H1 (cell line): Measurements from ENCODE around the gene C1orf174. TPM values are rescaled to one million over a fixed set of nuclear protein-coding genes. Genes with fewer than 3 reads are reported as not detected.

ENCODE experiments used
- CTCF ChIA-PET: fragments of 300-600 bp; sonication (Branson Sonifier 250); formaldehyde crosslinking; loops from one replicate; lab custom pipeline; 2021; ENCODE audit not compliant: partially characterized antibody; lab: Charles Lee
- POLR2A ChIA-PET: fragments of 300-600 bp; sonication (Branson Sonifier 250); formaldehyde crosslinking; loops from one replicate; lab custom pipeline; 2021; ENCODE audit warnings: inconsistent platforms; ENCODE audit not compliant: partially characterized antibody; lab: Charles Lee
- DNase-seq, 2 experiments: peaks; one replicate each; pipeline versions ENCODE4 v3.0.0 to v3.0.0-alpha.2; 2010 to 2022; ENCODE audit warnings: low spot score in 2 of 2, low read depth in 1 of 2, mixed read lengths in 1 of 2
- FAIRE-seq: peaks from 2 replicates; lab custom pipeline; 2011; peaks lifted over from hg19 to GRCh38; lab: Jason Lieb, UNC
- H2AFZ ChIP-seq: 2 replicates; pipeline ENCODE4 v1.8.1; 2012; ENCODE audit warnings: low read length, inconsistent platforms
- H2AK5ac ChIP-seq: 2 replicates; pipeline ENCODE4 v1.6.1; 2013; ENCODE audit warnings: low read depth, low read length
- H2BK120ac ChIP-seq: replicated peaks from 2 replicates; pipeline ENCODE3; 2013; ENCODE audit warnings: low read depth, low read length, inconsistent platforms
- H2BK12ac ChIP-seq: 2 replicates; pipeline ENCODE4 v1.6.1; 2013; ENCODE audit warnings: low read depth, low read length
- H2BK15ac ChIP-seq: 2 replicates; pipeline ENCODE4 v1.6.1; 2013; ENCODE audit warnings: low read length
- H2BK20ac ChIP-seq: 2 replicates; pipeline ENCODE4 v1.6.1; 2013; ENCODE audit warnings: low read length
- H2BK5ac ChIP-seq: 2 replicates; pipeline ENCODE4 v1.6.1; 2013; ENCODE audit warnings: low read depth, low read length
- H3K14ac ChIP-seq: 2 replicates; pipeline ENCODE4 v1.6.1; 2013; ENCODE audit warnings: inconsistent platforms; ENCODE audit not compliant: insufficient read length
- H3K18ac ChIP-seq: 2 replicates; pipeline ENCODE4 v1.6.1; 2013; ENCODE audit warnings: low read length; ENCODE audit errors: extremely low read depth
- H3K23ac ChIP-seq: 2 replicates; pipeline ENCODE4 v1.6.1; 2013; ENCODE audit warnings: inconsistent platforms; ENCODE audit not compliant: insufficient read length
- H3K23me2 ChIP-seq: 2 replicates; pipeline ENCODE4 v1.6.1; 2013; ENCODE audit warnings: low read depth, low read length
- H3K27ac ChIP-seq: 2 replicates; pipeline ENCODE4 v1.6.1; 2011; ENCODE audit warnings: low read depth, low read length, inconsistent platforms
- H3K27me3 ChIP-seq, 4 experiments: replicated peaks in 1 of 4; 1 replicate in 1 of 4; 2 replicates in 3 of 4; pipeline versions ENCODE4 v1.6.1 to v1.8.1; 2011 to 2013; ENCODE audit warnings: low read length in 3 of 4, mild to moderate bottlenecking in 3 of 4, inconsistent platforms in 2 of 4, mixed read lengths in 2 of 4, moderate library complexity in 1 of 4; ENCODE audit not compliant: control insufficient read depth in 3 of 4, insufficient read depth in 3 of 4; ENCODE audit errors: extremely low read depth in 1 of 4
- H3K36me3 ChIP-seq, 4 experiments: 2 replicates each; pipeline versions ENCODE4 v1.6.1 to v1.8.1; 2011 to 2013; ENCODE audit warnings: mild to moderate bottlenecking in 4 of 4, low read length in 3 of 4, moderate library complexity in 2 of 4, control low read depth in 1 of 4, inconsistent platforms in 1 of 4; ENCODE audit not compliant: insufficient read depth in 4 of 4, control insufficient read depth in 2 of 4
- H3K4ac ChIP-seq: replicated peaks from 2 replicates; pipeline ENCODE3; 2013; ENCODE audit warnings: low read length, low read depth, mixed read lengths, inconsistent platforms; ENCODE audit not compliant: insufficient read length
- H3K4me1 ChIP-seq, 4 experiments: replicated peaks in 1 of 4; 1 replicate in 1 of 4; 2 replicates in 3 of 4; pipeline versions ENCODE4 v1.6.1 to v1.8.1; 2011 to 2013; ENCODE audit warnings: low read length in 3 of 4, inconsistent platforms in 2 of 4, mixed read lengths in 1 of 4; ENCODE audit not compliant: insufficient read depth in 4 of 4, control insufficient read depth in 3 of 4
- H3K4me2 ChIP-seq, 2 experiments: 2 replicates each; pipeline versions ENCODE4 v1.6.1 to v1.8.1; 2011 to 2013; ENCODE audit warnings: low read depth in 2 of 2, low read length in 2 of 2, control low read depth in 1 of 2, inconsistent platforms in 1 of 2, mild to moderate bottlenecking in 1 of 2; ENCODE audit not compliant: insufficient read depth in 1 of 2
- H3K4me3 ChIP-seq, 4 experiments: fragments of 200-600, 300-600 bp in 1 of 4; sonication (generic), shearing (Covaris generic), sonication (Bioruptor Twin) in 1 of 4; 2 replicates each; pipeline versions ENCODE4 v1.5.1 to v1.8.1; 2011 to 2016; ENCODE audit warnings: low read length in 4 of 4, low read depth in 3 of 4, control low read depth in 2 of 4, inconsistent platforms in 2 of 4, mild to moderate bottlenecking in 2 of 4, mixed read lengths in 1 of 4, moderate library complexity in 1 of 4; ENCODE audit not compliant: insufficient read depth in 2 of 4; ENCODE audit errors: extremely low read depth in 1 of 4
- H3K56ac ChIP-seq: replicated peaks from 2 replicates; pipeline ENCODE3; 2013; ENCODE audit warnings: low read depth, mild to moderate bottlenecking, mixed read lengths, low read length, inconsistent platforms; ENCODE audit not compliant: insufficient read length
- H3K79me1 ChIP-seq: 2 replicates; pipeline ENCODE4 v1.6.1; 2013; ENCODE audit warnings: low read depth, low read length, control low read depth
- H3K79me2 ChIP-seq, 2 experiments: 2 replicates each; pipeline versions ENCODE4 v1.6.1 to v1.8.1; 2012 to 2013; ENCODE audit warnings: low read length in 2 of 2, mild to moderate bottlenecking in 2 of 2, inconsistent platforms in 1 of 2; ENCODE audit not compliant: insufficient read depth in 2 of 2, control insufficient read depth in 1 of 2
- H3K9ac ChIP-seq, 4 experiments: replicated peaks in 1 of 4; 1 replicate in 1 of 4; 2 replicates in 3 of 4; pipeline versions ENCODE4 v1.6.1 to v1.8.1; 2011 to 2013; ENCODE audit warnings: low read depth in 3 of 4, low read length in 3 of 4, control low read depth in 2 of 4, mild to moderate bottlenecking in 2 of 4, moderate library complexity in 2 of 4, inconsistent platforms in 1 of 4; ENCODE audit errors: extremely low read depth in 1 of 4
- H3K9me3 ChIP-seq, 2 experiments: 2 replicates each; pipeline versions ENCODE4 v1.6.1 to v1.8.1; 2012 to 2013; ENCODE audit warnings: mild to moderate bottlenecking in 2 of 2, moderate library complexity in 2 of 2, control low read depth in 1 of 2, inconsistent platforms in 1 of 2, low read depth in 1 of 2, low read length in 1 of 2, mixed read lengths in 1 of 2; ENCODE audit not compliant: insufficient read depth in 2 of 2
- H4K20me1 ChIP-seq, 2 experiments: replicated peaks in 1 of 2; 2 replicates each; pipeline versions ENCODE3 to v1.8.1; 2011 to 2013; ENCODE audit warnings: inconsistent platforms in 2 of 2, low read length in 2 of 2, mild to moderate bottlenecking in 1 of 2; ENCODE audit not compliant: insufficient read depth in 2 of 2, control insufficient read depth in 1 of 2
- H4K5ac ChIP-seq: 2 replicates; pipeline ENCODE4 v1.6.1; 2013; ENCODE audit warnings: low read length, low read depth, mixed read lengths, inconsistent platforms; ENCODE audit not compliant: insufficient read length
- H4K8ac ChIP-seq: 2 replicates; pipeline ENCODE4 v1.8.0; 2013; ENCODE audit warnings: mild to moderate bottlenecking, moderate library complexity, low read length, inconsistent platforms; ENCODE audit not compliant: insufficient read depth; ENCODE audit errors: extremely low read depth
- H4K91ac ChIP-seq: replicated peaks from 2 replicates; pipeline ENCODE3; 2013; ENCODE audit warnings: low read length, mixed read lengths, inconsistent platforms; ENCODE audit not compliant: insufficient read length
- BRCA1 ChIP-seq: IDR thresholded peaks from 2 replicates; pipeline ENCODE4 v1.6.1; 2012; ENCODE audit warnings: low read depth, low read length, improper control_type of control experiment
- CBX8 ChIP-seq: fragments of 300-800, 300-1000 bp; sonication (generic); IDR thresholded peaks from 2 replicates; pipeline ENCODE4 v1.7.1; 2016; ENCODE audit warnings: low read depth, low read length, borderline replicate concordance
- CEBPB ChIP-seq: IDR thresholded peaks from 2 replicates; pipeline ENCODE4 v1.6.1; 2012; ENCODE audit warnings: low read depth, low read length
- HDAC6 ChIP-seq: IDR thresholded peaks from one replicate; pipeline ENCODE4 v1.7.1; 2012; ENCODE audit warnings: low read depth, mild to moderate bottlenecking, inconsistent platforms, low read length, moderate library complexity
- JUND ChIP-seq: IDR thresholded peaks from 2 replicates; pipeline ENCODE4 v1.6.1; 2011; ENCODE audit warnings: mild to moderate bottlenecking, improper control_type of control experiment, low read length
- MAFK ChIP-seq: IDR thresholded peaks from 2 replicates; pipeline ENCODE4 v1.6.1; 2012; ENCODE audit warnings: low read depth, mild to moderate bottlenecking, improper control_type of control experiment, low read length
- POLR2A ChIP-seq, 2 experiments: IDR thresholded peaks; 1 replicate in 1 of 2; 2 replicates in 1 of 2; pipeline ENCODE4 v1.6.1; 2011; ENCODE audit warnings: low read depth in 2 of 2, low read length in 2 of 2, mild to moderate bottlenecking in 2 of 2; ENCODE audit errors: control extremely low read depth in 1 of 2
- SP1 ChIP-seq: IDR thresholded peaks from 2 replicates; pipeline ENCODE4 v1.6.1; 2011; ENCODE audit warnings: low read depth, low read length
- SP4 ChIP-seq: IDR thresholded peaks from 2 replicates; pipeline ENCODE4 v1.6.1; 2012; ENCODE audit warnings: low read length, inconsistent platforms
- TAF1 ChIP-seq: IDR thresholded peaks from 2 replicates; pipeline ENCODE4 v1.6.1; 2011; ENCODE audit warnings: mild to moderate bottlenecking, low read depth, low read length
- TCF12 ChIP-seq: IDR thresholded peaks from 2 replicates; pipeline ENCODE4 v1.6.1; 2011; ENCODE audit warnings: low read depth, mild to moderate bottlenecking, low read length
- YY1 ChIP-seq: IDR thresholded peaks from 2 replicates; pipeline ENCODE4 v1.6.1; 2011; ENCODE audit warnings: low read depth, mild to moderate bottlenecking, low read length
- WGBS, 2 experiments: shearing (Covaris generic) in 1 of 2; methylation state at CpG; one replicate each; pipeline versions ENCODE4 v1.1.6 to v1.1.7; 2013 to 2015; ENCODE audit warnings: low lambda C conversion rate in 2 of 2, mixed read lengths in 2 of 2, inconsistent platforms in 1 of 2, low coverage in 1 of 2, missing lambda C conversion rate in 1 of 2; ENCODE audit not compliant: insufficient replicate concordance in 2 of 2, insufficient coverage in 1 of 2, insufficient read length in 1 of 2; ENCODE audit errors: extremely low coverage in 1 of 2, missing lambda C conversion rate in 1 of 2; 5-methylcytosine and 5-hydroxymethylcytosine counted together
- polyA plus RNA-seq, 7 experiments: library from polyadenylated mRNA; depleted of rRNA in 3 of 7; stranded (reverse) in 5 of 7; unstranded in 2 of 7; fragments of >200 nt in 5 of 7; fragments of 200-250 nt in 2 of 7; gene quantifications; 1 replicate in 5 of 7; 2 replicates in 1 of 7; 4 replicates in 1 of 7; pipeline versions ENCODE4 v1.2.1 to v1.2.3, GENCODE V29; 2011 to 2013; ENCODE audit warnings: missing spikeins in 2 of 7, mixed read lengths in 2 of 7
- total RNA-seq: library from RNA; stranded (reverse); fragmentation: NEBNext Ultra II Directional; extraction: Animal tissue kit (Norgen Biotek cat#: 25700); gene quantifications from 2 replicates; pipeline ENCODE4 v1.2.1, GENCODE V29; 2021
- TF ChIP-seq, protein P1 (sequence below): IDR thresholded peaks from 2 replicates; pipeline ENCODE4 v1.6.1; 2011; ENCODE audit warnings: low read depth, mild to moderate bottlenecking, low read length; ENCODE audit not compliant: insufficient read depth
- TF ChIP-seq, protein P2 (sequence below): IDR thresholded peaks from 2 replicates; pipeline ENCODE4 v1.6.1; 2012; ENCODE audit warnings: low read length, inconsistent platforms

Gene C1orf174
- total and polyA plus RNA-seq, 2 of the 8 experiments (the other 6 are each of a cell fraction or from before 2014, with no cell fraction given) = 28.4 to 32.4 TPM

DNA sequence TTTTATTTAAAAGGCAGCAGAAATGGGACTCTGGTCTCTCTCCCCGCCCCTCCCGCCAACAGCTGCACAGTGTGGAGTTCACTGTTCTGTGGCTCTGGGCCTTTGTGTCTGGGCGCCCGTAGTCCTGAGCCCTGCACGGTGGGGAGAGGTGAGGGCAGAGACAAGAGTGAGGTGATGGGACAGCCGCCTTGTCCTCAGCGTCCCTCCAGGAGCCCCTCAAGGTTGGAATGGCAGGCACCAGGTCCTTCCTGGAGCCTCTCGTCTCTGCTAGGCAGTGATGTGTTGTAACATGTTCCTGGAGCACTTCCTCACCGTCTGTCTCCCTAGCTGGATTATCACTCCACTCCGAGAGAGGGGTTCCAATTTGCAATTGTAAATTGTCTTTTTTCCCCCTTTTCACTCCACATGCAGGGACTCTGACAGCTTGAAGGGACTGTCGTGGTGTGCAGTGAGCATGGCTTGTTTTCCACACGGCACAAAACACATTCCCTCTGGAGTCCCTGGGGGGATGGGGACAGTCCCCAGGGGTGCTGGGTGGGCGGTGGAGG, 44.6 kb upstream of the C1orf174 start:
- Histone ChIP-seq H3K9ac (no peak overlapping the region), H3K18ac (no peak overlapping the region; the same call in 1 of the 2 replicates), H3K23ac (no peak overlapping the region), H2BK120ac (no peak overlapping the region), H3K4me1 (peaks cover 0 to 2% (median 0%) of the 10 kb centered on the region in 4 experiments; a peak in 2 of 7 replicates), H2BK20ac (no peak overlapping the region), H2BK12ac (no peak overlapping the region), H2AFZ (no peak overlapping the region), H3K9me3 (no peaks in the 10 kb centered on the region), H2BK5ac (no peak overlapping the region), H3K27me3 (no peaks in the 10 kb centered on the region; a peak in 1 of 7 replicates), H3K4me2 (no peak overlapping the region), H3K36me3 (no peaks in the 10 kb centered on the region), H3K27ac (no peak overlapping the region), H4K8ac (no peak overlapping the region), H2AK5ac (no peak overlapping the region), H3K23me2 (no peaks in the 10 kb centered on the region), H3K79me1 (no peaks in the 10 kb centered on the region), H2BK15ac (no peak overlapping the region), H4K5ac (no peak overlapping the region), H3K79me2 (no peaks in the 10 kb centered on the region), H4K20me1 (peaks cover 0 to 2% of the 10 kb centered on the region in 2 experiments), H3K4me3 (no peak overlapping the region), H3K14ac (no peak overlapping the region), H3K56ac (no peak overlapping the region), H3K4ac (no peak overlapping the region), H4K91ac (no peak overlapping the region)
- POLR2A ChIA-PET = no interaction called here
- WGBS, 2 experiments = 81% methylated on average over 13 of the region's 13 CpGs; no CpG with 5 or more reads in 1 of the 2 experiments
- CTCF ChIA-PET = no interaction called here
- FAIRE-seq (no peak), DNase-seq (no peak)
- TF ChIP-seq HDAC6 (no peak), TAF1 (no peak), TCF12 (no peak), MAFK (no peak), YY1 (no peak), JUND (no peak), CEBPB (no peak), SP1 (no peak), POLR2A (IDR thresholded peaks at IDR 0.05; ENCODE audit: control extremely low read depth in 1 of 2, low read depth in 2 of 2, low read length in 2 of 2) (no peak), BRCA1 (no peak), CBX8 (no peak), SP4 (no peak)
- TF ChIP-seq, protein P1, sequence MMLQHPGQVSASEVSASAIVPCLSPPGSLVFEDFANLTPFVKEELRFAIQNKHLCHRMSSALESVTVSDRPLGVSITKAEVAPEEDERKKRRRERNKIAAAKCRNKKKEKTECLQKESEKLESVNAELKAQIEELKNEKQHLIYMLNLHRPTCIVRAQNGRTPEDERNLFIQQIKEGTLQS = no peak
- TF ChIP-seq, protein P2, sequence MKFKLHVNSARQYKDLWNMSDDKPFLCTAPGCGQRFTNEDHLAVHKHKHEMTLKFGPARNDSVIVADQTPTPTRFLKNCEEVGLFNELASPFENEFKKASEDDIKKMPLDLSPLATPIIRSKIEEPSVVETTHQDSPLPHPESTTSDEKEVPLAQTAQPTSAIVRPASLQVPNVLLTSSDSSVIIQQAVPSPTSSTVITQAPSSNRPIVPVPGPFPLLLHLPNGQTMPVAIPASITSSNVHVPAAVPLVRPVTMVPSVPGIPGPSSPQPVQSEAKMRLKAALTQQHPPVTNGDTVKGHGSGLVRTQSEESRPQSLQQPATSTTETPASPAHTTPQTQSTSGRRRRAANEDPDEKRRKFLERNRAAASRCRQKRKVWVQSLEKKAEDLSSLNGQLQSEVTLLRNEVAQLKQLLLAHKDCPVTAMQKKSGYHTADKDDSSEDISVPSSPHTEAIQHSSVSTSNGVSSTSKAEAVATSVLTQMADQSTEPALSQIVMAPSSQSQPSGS = no peak
